Activated CD8-positive, alpha-beta memory T cell treated with anti-CD3 and anti-CD28 coated beads, Interleukin-2, amount 50 U/mL, for 24 hours (primary cell): ENCODE measurements around the gene GNG3.
"Not testable (repeated sequence)": the region's sequence is repeated elsewhere in the genome, so short reads cannot be mapped to it uniquely, and the experiment has no call there.

ENCODE experiments used
- DNase-seq: peaks from one replicate; pipeline ENCODE4 v3.0.0-alpha.2; 2020; ENCODE audit errors: extremely low read depth

GNG3 gene

DNA sequence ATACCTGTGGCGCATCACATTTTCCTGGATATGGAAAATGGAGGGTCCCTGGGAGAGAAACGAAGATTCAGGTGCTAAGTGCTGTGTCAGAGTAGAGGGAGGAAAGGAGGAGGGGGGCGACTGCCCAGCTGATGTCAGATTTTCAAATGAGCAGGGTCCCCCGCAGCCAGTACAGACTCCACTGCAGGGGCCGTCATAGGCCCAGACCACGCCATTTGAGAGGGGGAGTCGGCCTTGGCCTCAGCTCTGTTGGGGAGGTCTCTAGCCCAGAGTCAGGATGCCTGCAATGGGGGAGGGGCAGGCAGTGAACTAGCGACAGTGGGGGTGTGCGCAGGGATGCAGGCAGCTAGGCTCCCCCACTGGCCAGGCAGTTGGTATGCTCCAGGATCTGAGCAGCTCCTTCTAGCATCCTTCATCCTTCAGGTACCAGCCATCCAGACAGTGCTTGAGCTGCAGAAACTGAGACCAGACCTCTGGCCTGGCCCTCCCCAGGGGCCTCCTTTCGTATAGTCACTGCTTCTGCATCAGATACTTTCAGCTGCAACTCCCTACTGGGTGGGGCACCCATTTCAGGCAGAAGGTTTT is at the start of gene GNG3, which contains the start of gene BSCL2:
Gene GNG3 (plus strand): TSS at position 400 of the 585 bp plus-strand sequence. CDS start 620 bp downstream, outside the sequence.
Gene BSCL2 (minus strand): TSS at position 148 of the 585 bp plus-strand sequence. CDS start 229 bp downstream, outside the sequence.
- no peak for DNase-seq

DNA sequence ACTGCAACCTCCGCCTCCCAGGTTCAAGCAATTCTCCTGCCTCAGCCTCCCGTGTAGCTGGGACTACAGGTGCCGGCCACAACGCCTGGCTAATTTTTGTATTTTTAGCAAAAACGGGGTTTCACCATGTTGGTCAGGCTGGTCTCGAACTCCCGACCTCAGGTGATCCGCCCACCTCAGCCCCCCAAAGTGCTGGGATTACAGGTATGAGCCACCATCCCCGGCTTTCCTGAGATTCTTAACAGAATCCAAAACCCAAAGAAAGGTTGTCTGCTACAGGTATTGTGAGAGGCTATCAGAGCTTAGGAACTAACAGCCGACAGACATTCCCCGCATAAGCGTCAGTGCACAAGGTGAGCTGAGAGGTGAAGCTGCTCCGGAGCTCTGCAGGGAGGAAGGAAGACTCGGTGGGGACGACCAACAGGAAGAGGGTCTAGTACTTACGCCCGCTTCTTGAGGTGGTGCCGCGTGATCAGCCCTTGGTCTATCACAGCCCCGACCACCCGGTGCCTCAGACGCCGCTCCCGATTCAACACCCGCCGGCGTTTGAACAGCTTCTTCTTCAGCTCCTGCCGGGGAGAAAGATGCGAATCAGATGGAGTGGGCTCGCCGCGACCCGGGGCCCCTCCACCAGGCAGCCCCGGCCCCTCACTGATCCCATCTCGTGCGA is 42.9 kb upstream of the GNG3 start:
- DNase-seq, result no peak

DNA sequence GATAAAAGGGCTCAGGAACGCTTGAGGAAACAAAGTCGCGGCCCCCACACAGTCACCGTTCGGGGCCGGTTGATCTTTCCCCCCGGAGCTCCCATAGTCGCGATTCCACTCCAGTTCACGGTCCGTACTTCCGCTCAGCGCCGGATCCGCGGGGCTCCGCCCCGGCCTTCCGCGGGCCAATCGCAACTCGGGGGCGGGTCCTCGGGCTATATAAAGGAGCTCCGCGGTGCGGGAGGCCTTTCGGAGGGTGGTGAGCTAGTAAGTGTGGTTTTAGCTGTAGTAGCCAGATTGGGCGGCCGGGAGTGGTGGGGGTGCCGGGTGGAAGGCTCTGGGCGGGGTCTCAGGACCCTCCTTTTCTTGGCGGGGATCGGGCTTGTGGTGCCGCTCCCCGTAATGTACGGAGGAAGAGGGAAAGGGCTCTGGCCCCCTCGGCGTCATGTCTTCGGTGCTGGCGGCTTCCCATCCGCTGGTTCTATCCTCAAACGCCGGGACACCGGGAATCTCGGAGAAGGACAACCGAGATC is 42.3 kb upstream of the GNG3 start, which contains the start of the genes C11orf98 and CSKMT:
Gene C11orf98 (minus strand): TSS at position 136 of the 524 bp plus-strand sequence. CDS start 41 bp downstream, at position 95.
Gene CSKMT (plus strand): TSS at position 238 of the 524 bp plus-strand sequence. CDS start 568 bp downstream, outside the sequence.
- peak; percentile 92 for DNase-seq

DNA sequence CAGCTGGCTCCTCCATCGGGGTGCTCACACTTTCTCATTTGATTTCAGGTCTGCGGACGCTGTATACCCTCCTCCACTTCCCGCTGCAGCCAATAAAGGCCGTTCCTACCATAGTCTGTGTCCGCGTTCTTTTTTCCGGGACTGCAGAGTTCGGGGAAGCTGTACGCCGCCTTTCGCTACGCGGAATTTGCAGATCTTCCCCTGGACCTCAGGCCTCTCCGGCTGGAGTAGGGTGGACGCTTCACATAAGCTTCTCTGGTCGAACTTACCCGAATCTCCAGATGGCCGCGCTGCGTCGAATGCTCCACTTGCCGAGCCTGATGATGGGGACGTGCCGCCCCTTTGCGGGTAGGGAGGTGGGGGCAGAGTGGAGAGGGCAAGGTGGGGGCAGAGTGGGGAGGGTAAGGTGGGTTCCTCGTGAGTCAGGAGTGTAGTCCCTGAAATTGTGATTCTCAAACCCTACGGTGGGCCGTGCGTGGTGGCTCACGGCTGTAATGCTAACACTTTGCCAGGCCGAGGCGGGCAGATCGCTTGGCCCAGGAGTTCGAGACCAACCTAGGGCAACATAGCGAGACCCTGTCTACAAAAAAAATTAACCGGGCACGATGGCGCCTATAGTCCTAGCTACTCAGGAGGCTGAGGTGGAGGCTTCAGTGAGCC is 41.7 kb upstream of the GNG3 start:
- DNase-seq, result no peak

DNA sequence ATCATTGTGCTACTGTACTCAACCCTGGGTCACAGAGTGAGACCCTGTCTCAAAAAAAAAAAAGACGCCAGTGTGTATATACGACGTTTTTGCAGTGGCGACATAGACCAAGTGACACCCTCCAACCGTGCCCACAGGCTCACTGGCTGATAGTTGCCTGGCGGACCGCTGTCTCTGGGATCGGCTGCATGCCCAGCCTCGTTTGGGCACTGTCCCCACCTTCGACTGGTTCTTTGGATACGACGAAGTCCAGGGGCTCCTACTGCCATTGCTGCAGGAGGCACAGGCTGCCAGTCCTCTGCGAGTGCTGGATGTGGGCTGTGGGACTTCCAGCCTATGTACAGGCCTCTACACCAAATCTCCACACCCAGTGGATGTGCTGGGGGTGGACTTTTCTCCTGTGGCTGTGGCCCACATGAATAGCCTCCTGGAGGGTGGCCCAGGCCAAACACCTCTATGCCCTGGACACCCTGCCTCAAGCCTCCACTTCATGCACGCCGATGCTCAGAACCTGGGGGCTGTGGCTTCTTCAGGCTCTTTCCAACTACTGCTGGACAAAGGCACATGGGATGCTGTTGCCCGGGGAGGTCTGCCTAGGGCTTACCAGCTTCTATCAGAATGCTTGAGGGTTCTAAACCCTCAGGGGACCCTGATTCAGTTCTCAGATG is 41.1 kb upstream of the GNG3 start:
- DNase-seq, result no peak

DNA sequence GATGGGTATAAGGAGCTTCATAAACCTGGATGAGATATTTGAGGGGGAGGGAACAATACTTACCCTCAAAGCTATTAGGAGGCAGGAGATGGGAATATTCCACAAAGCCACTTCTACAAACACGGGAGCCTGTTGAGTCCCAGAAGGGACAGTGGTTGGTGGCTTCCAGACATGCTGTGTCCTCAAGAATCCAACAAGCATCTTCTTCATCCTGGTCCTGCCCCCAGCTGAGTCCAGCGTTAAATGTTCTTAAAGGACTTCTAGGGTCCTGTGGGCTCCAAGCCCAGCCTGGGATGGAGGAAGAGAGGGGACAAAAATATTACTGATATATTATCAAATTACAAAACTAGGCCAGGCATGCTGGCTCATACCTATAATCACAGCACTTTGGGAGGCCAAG is 40.0 kb upstream of the GNG3 start:
- DNase-seq, result no peak

DNA sequence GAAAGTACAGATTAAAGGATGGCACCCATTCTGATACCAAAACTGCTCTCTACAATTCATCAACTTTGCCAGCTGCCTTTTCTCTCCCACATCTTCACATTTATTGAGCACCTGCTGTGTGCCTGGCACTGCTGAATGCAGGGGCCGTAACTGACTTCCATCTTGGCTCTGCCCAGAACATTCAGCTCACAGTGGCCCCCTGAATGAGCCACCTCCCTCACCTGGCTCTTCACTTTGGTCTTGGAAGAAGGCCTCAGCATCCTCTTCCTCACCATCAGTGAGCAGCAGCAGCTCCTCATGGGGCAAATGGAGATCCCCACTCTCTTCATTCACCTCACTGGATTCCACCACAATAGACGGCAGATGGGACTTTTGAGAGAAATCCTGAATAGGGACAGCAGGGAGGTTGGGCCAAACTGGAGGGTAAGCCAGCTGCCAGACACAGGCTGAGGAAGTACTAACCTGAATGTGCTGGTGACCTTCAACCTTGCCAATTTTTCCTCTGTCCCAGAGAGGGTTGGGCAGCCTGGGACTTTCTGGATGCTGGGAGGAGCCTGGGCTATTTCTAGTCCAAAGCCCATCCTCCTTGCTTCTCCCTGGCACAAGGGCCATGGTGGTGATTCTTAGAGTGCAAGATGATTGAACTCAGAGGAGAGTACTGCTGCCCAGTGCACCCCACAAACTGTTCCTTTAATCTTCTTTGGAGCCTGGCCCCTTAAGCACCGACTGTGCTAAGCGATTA is 37.9 kb upstream of the GNG3 start:
- DNase-seq, result no peak

DNA sequence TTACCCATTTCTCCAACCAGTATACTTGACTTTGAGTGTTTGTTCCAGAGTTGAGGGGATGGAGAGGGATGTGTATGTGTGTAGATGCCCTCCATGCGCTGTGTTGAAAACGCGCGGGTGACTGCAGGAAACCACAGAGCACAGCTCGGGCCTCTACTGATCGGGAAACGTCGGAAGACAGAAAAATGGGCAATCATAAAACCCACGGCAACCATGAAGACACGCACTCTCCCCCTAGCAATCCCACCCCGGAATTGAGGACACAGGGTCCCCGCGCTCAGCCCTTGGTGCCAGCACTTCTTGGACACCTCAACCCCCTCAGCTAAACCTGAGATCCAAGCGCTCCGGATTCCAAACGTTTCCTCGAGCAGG is 36.3 kb upstream of the GNG3 start:
- no peak for DNase-seq

DNA sequence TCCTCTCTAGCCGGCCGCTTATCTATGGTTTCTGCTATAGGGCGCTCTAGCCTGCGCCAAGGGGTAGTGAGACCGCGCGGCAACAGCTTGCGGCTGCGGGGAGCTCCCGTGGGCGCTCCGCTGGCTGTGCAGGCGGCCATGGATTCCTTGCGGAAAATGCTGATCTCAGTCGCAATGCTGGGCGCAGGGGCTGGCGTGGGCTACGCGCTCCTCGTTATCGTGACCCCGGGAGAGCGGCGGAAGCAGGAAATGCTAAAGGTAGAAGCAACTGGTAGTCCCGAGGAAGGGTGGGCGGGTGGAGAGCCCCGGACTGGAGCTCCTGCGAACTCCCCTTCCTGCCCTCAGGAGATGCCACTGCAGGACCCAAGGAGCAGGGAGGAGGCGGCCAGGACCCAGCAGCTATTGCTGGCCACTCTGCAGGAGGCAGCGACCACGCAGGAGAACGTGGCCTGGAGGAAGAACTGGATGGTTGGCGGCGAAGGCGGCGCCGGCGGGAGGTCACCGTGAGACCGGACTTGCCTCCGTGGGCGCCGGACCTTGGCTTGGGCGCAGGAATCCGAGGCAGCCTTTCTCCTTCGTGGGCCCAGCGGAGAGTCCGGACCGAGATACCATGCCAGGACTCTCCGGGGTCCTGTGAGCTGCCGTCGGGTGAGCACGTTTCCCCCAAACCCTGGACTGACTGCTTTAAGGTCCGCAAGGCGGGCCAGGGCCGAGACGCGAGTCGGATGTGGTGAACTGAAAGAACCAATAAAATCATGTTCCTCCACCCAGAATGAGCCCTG is 35.7 kb upstream of the GNG3 start, which contains the start of the genes LBHD1 and UQCC3:
Gene LBHD1 (minus strand): TSS at position 660 of the 782 bp plus-strand sequence. CDS start 2,236 bp downstream, outside the sequence.
Gene UQCC3 (plus strand): TSS at position 66 of the 782 bp plus-strand sequence. CDS start 73 bp downstream, at position 139.
- DNase-seq, result no peak

DNA sequence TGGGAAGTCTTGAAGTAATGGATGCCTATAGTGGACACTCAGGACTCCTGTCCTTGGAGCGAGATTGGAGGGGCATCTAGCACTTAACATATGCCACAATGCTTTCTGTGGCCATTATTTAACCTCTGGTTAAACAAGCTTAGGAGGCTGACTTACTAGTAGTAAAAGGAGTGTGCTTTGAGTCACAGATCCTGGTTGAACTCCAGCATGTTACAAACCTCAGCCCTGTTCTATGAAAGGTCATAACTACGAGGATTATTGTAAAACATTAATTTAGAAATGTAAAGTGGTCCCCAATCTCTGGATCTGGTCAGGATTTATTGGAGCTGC is 34.3 kb upstream of the GNG3 start:
- DNase-seq, result no peak

DNA sequence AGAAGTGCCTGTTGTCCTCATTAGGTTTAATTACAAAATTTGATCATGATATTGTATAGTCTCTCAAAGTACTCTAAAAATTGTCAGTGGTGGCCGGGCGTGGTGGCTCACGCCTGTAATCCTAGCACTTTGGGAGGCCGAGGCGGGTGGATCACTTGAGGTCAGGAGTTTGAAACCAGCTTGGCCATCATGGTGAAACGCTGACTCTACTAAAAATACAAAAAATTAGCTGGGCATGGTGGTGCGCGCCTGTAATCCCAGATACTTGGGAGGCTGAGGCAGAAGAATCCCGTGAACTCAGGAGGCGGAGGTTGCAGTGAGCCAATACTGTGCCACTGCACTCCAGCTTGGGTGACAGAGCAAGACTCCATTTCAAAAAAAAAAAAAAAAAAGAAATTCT is 32.1 kb upstream of the GNG3 start:
- not testable (repeated sequence) for DNase-seq

DNA sequence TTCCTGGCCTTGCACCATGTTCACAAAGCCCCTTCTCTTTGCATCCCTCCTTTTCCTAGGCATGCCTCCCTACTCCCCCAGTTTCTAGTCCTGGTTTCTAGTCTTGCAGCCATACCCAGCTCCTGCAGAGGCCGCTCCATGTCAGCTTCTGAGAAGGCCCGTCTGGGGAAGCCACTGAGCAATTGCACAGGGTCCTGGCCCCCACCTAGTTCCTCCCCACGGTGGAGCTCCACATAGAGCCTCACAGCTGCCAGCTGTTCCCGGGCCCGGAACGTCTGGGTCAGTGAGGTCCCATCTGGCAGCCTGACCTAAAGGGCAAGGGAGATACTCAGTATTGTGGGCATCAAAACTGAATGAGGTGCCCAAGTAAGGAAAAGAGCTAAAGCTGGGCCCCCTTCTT is 30.8 kb upstream of the GNG3 start:
- no peak for DNase-seq

DNA sequence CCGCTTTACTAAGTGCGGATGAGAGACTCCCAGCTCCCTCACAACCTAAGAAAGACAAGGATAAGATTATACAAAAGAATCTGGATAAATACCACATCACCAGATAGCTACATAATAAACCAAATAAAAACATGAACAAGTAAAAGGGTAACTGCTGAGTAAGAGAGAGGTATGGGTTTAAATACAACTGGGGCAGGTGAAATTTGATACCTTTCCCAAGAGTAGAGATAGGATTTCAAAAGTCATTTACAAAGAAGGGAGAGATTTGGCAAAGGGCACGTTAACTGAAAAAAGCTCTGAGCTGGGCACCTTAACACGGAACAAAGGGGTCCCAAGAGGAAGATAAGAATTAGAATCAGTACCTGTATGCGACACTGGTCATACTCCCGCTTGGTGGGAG is 30.3 kb upstream of the GNG3 start:
- no peak for DNase-seq

DNA sequence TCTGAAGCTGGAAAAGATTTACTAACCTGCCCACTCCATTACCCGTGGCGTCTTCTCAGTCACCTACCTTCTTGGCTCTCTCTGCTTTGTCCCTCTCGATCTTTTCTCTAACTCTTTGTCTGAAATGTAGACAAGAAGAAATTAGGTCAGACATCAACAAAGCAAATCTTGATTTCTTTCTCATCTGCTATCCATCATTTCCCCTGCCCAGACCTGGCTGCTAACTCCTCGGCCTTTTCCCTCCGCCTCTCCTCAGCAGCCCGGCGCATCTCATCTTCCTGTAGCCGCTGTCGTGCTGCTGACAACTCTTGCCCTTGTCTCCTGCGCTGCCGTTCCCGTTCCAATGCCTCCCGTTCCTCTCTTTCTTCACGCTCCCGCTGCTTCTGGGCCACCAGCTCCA is 29.8 kb upstream of the GNG3 start:
- DNase-seq, result no peak

DNA sequence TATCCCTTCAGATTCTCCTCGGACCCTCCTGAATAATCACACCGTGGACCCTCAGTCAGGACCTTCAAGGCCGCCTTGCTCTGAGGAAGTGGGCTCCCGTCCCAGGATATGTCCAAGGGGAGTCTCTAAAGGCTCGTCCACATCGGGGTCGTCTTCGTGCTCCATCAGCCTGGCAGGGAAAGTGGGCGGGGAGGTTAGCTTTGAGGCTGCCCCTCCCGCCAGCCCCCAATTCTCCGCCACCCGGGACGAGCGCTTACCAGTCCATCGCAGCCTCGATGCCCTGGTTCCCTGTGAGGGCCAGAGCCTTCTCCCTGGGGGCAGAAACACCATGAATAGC is 29.1 kb upstream of the GNG3 start:
- no peak for DNase-seq

DNA sequence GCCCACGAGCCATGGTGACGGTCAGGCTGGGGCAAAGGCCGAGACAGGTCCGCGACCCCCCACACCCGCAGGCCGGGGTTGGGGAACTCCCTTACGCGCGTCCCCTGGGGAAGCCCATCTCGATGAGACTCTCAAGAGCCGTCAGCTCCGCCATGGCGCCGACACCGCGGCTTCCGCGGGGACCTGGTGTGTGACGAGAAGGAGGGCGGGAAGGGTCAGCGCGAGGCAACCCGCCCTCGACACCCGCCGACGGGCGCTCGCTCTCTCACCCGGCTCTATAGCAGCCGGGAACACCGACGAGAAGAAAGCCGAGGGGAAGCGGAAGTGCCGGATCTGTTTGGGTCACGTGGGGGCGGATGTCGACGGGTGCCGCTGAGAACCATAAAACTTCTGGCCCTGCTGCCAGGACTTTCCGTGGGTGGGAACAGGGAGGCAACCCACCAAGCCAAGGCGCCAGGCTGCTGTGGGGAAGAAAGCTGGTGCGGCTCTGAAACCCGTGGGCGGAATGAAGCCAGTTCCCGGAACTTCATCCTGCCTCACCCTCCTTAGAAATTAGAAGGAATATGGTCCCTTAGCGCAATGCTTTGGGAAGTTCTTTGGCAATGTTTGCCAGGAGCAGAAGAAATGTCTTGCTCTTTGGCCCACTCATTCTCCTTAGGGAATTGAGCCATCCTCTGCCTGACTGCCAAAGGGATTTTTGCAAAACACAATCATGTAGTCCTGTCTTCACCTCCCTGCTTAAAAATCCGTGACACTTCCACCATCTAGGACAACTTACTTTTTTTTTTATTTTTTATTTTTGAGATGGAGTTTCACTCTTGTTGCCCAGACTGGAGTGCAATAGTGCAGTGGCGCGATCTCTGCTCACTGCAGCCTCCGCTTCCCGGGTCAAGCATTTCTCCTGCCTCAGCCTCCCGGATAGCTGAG is 28.4 kb upstream of the GNG3 start, which contains the start of gene UBXN1:
Gene UBXN1 (minus strand): TSS at position 304 of the 927 bp plus-strand sequence. CDS start 150 bp downstream, at position 154.
- DNase-seq, result peak; percentile 77

DNA sequence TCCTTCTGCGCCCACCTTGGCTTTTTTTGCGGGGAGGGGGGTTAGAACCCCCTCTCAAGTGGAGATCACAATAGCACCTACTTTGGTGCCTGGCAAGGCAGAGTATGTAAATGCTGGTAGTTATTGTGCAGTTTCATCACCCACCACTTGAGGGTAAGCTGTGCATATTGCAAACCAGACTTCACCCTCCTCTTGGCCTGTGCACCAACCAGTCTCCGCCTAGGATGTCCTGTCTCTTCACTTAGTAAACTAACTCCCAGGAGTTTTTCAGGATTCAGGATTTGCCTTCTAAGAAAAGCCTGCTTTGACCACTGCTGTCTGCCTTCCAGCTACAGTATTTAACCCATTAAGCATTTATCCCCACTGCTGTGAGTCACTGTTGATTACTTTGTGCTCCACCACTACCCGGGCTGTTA is 26.6 kb upstream of the GNG3 start:
- DNase-seq, result no peak

DNA sequence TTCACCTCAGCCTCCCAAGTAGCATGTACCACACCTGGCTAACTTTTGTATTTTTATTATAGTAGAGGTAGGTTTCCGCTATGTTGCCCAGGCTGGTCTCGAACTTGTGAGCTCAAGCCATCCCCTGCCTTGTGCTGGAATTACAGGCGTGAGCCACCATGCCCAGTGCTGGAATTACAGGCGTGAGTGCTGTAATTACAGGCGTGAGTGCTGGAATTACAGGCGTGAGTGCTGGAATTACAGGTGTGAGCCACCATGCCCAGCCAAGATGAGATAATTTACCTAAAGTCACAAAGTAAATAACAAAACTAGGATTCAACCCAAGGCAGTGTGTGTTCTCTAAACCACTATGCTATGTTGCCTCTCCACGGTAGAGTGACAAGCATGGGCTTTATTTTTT is 25.0 kb upstream of the GNG3 start:
- no peak for DNase-seq
